MV-4-11 (cell line): ENCODE data around the gene SNTB2.
"Not testable (repeated sequence)": the region's sequence is repeated elsewhere in the genome, so short reads cannot be mapped to it uniquely, and the experiment has no call there.

ENCODE experiments used
- DNase-seq: peaks from one replicate; lab custom pipeline; 2025; lab: John Stamatoyannopoulos, UW

Gene SNTB2

GRCh38 chr16:69291657-69292056 lies 104.7 kb downstream of the SNTB2 start:
- not testable (repeated sequence) for DNase-seq

- no peak for DNase-seq
These were observed 106.4 kb downstream of the SNTB2 start for GRCh38 chr16:69293401-69293800.

- no peak for DNase-seq
These were observed 107.1 kb downstream of the SNTB2 start for GRCh38 chr16:69294051-69294450.

- DNase-seq = not testable (repeated sequence)
These were observed 109.8 kb downstream of the SNTB2 start for GRCh38 chr16:69296771-69297170.

GRCh38 chr16:69298261-69298660 lies 111.3 kb downstream of the SNTB2 start:
- no peak for DNase-seq

- DNase-seq = no peak
These were observed 114.2 kb downstream of the SNTB2 start for GRCh38 chr16:69301187-69301586.

GRCh38 chr16:69301861-69302260 lies 114.9 kb downstream of the SNTB2 start:
- DNase-seq = no peak

- DNase-seq = no peak
These were observed 115.3 kb downstream of the SNTB2 start for GRCh38 chr16:69302301-69302700.

- DNase-seq = no peak
These were observed 119.1 kb downstream of the SNTB2 start for GRCh38 chr16:69306031-69306430.

- DNase-seq = no peak
These were observed 120.1 kb downstream of the SNTB2 start for GRCh38 chr16:69307091-69307490.

- no peak for DNase-seq
These were observed 120.9 kb downstream of the SNTB2 start for GRCh38 chr16:69307856-69308255.

GRCh38 chr16:69309316-69309715 lies 122.4 kb downstream of the SNTB2 start:
- DNase-seq = no peak

- DNase-seq = peak; percentile 91
These were observed 123.9 kb downstream of the SNTB2 start, which contains the start of gene VPS4A for GRCh38 chr16:69310653-69311532. TSS of gene VPS4A (plus strand) at chr16:69311350. CDS start at chr16:69311512, 162 bp downstream.

- DNase-seq = peak; percentile 1
These were observed 124.8 kb downstream of the SNTB2 start for GRCh38 chr16:69311533-69312387.

- no peak for DNase-seq
These were observed 126.5 kb downstream of the SNTB2 start for GRCh38 chr16:69313469-69313868.

GRCh38 chr16:69314534-69314933 lies 127.6 kb downstream of the SNTB2 start:
- DNase-seq = no peak

GRCh38 chr16:69315486-69316311 lies 128.7 kb downstream of the SNTB2 start:
- DNase-seq = peak; percentile 64

GRCh38 chr16:69316595-69317034 lies 129.7 kb downstream of the SNTB2 start:
- DNase-seq = no peak

- no peak for DNase-seq
These were observed 131.4 kb downstream of the SNTB2 start for GRCh38 chr16:69318177-69318910.

GRCh38 chr16:69318911-69319289 lies 131.9 kb downstream of the SNTB2 start:
- no peak for DNase-seq

- no peak for DNase-seq
These were observed 132.4 kb downstream of the SNTB2 start for GRCh38 chr16:69319381-69319780.
